Lower leg skin (tissue), 3 donors: ENCODE results near the gene GIMD1.

Source experiments
- POLR2A ChIP-seq, 2 donors: fragments of 450-650 bp; IDR thresholded peaks; one replicate each; pipeline ENCODE4 v1.6.1; 2016 to 2017; ENCODE audit warnings: antibody characterized with exemption in 2 of 2, mild to moderate bottlenecking in 1 of 2, moderate library complexity in 1 of 2
- TF ChIP-seq, protein P1 (sequence below), 3 donors: fragments of 450-650 bp; IDR thresholded peaks; one replicate each; pipeline ENCODE4 v1.5.1; 2016; ENCODE audit warnings: antibody characterized with exemption in 3 of 3, mild to moderate bottlenecking in 3 of 3, moderate library complexity in 2 of 3

DNA sequence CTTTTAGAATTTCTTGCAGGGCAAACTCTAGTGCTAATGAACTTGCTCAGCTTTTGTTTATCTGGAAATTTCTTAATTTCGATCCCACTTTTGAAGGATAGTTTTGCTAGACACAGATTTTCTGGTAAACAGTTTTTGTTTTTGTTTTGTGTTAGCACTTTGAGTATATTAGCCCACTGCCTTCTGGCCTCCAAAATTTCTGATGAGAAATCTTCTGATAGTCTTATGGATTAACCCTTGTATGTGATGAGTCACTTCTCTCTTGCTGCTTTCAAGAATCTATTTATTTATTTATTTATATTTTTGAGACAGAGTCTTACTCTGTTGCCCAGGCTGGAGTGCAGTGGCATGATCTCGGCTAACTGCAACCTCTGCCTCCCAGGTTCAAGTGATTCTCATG is 27.0 kb upstream of the GIMD1 start:
- TF ChIP-seq, protein P1, sequence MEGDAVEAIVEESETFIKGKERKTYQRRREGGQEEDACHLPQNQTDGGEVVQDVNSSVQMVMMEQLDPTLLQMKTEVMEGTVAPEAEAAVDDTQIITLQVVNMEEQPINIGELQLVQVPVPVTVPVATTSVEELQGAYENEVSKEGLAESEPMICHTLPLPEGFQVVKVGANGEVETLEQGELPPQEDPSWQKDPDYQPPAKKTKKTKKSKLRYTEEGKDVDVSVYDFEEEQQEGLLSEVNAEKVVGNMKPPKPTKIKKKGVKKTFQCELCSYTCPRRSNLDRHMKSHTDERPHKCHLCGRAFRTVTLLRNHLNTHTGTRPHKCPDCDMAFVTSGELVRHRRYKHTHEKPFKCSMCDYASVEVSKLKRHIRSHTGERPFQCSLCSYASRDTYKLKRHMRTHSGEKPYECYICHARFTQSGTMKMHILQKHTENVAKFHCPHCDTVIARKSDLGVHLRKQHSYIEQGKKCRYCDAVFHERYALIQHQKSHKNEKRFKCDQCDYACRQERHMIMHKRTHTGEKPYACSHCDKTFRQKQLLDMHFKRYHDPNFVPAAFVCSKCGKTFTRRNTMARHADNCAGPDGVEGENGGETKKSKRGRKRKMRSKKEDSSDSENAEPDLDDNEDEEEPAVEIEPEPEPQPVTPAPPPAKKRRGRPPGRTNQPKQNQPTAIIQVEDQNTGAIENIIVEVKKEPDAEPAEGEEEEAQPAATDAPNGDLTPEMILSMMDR (IDR thresholded peaks at IDR 0.05) = no peak
- no peak for TF ChIP-seq POLR2A (IDR thresholded peaks at IDR 0.05)
